IMR-90 (cell line): ENCODE results near the gene FRMD4B.

Experiments
- CEBPB ChIP-seq: IDR thresholded peaks from 2 replicates; pipeline ENCODE4 v1.6.1; 2012; ENCODE audit warnings: low read depth, low read length, improper control_type of control experiment
- CTCF ChIP-seq: conservative IDR thresholded peaks from 2 replicates; pipeline ENCODE4 v1.5.1; 2012; ENCODE audit warnings: mild to moderate bottlenecking, low read depth, low read length, improper control_type of control experiment
- POLR2A ChIP-seq: IDR thresholded peaks from 2 replicates; pipeline ENCODE4 v1.6.1; 2012; ENCODE audit warnings: mild to moderate bottlenecking, low read depth, low read length
- RCOR1 ChIP-seq: IDR thresholded peaks from 2 replicates; pipeline ENCODE4 v1.6.1; 2012; ENCODE audit warnings: mild to moderate bottlenecking, low read length, improper control_type of control experiment; ENCODE audit not compliant: insufficient replicate concordance

- TF ChIP-seq RCOR1 (no peak), POLR2A (no peak), CTCF (no peak), CEBPB (no peak)
These were observed 35.1 kb upstream of the FRMD4B start for GRCh38 chr3:69420781-69421520.
